ENCODE measurements around the gene TTI1. TPM values are rescaled to one million over a fixed set of nuclear protein-coding genes. Genes with fewer than 3 reads are reported as not detected.
"Not testable (repeated sequence)": the region's sequence is repeated elsewhere in the genome, so short reads cannot be mapped to it uniquely, and the experiment has no call there.

TTI1 gene
- total RNA-seq, 2 donors from 2014 or later: 14.8 to 26.2 TPM

DNA sequence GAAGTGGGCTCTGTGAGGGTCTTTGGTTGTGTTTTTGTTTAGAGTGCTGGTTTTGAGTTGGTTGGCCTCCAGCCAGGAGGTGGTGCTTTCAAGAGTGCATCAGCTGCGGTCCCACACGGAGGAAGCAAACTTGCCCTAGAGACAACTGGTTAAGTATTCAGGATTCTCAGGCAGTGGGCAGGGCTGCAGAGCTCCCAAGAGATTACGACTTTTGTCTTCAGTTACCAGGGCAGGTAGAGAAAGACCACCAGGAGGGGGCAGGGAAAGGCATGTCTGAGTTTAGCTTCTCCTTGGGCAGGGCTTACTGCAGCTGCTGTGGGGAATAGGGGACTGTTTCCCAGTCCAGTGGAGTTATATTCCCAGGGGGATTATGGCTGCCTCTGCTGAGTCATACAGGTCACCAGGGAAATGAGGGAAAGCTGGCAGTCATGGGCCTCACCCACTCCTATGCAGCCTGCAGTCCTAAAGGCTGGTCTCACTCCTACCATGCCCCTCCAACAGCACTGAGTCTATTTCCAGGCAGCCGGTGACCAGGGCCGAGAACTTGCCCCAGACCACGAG is 64.3 kb downstream of the TTI1 start:
- no peak for DNase-seq (ENCODE audit: low spot score)
- TF ChIP-seq POLR2AphosphoS5 (IDR thresholded peaks at IDR 0.05) (no peak), POLR2A (IDR thresholded peaks at IDR 0.05) (no peak), CTCF (IDR thresholded peaks at IDR 0.05) (no peak)
- Histone ChIP-seq H3K4me3 (no peak overlapping the region), H3K27ac (no peak overlapping the region), H3K9me3 (no peaks in the 10 kb centered on the region), H3K27me3 (replicated peaks; ENCODE audit: insufficient read depth) (no peaks in the 10 kb centered on the region), H3K36me3 (no peaks in the 10 kb centered on the region), H3K4me1 (replicated peaks) (no peaks in the 10 kb centered on the region)
- WGBS: 73% methylated on average over 6 of the region's 6 CpGs
- intact Hi-C loops (cut with DNase I): no loop called here

DNA sequence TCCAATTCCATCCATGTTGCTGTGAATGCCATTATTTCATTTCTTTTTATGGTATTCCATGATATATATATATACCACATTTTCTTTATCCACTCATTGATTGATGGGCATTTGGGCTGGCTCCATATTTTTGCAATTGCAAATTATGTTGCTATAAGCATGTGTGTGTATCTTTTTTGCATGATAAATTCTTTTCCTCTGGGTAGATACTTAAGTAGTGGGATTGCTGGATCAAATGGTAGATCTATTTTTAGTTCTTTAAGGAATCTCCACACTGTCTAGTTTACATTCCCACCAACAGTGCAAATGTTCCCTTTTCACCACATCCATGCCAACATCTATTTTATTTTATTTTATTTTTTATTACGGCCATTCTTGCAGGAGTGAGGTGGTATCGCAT is 69.8 kb downstream of the TTI1 start:
- H3K27ac ChIP-seq; H3K4me3 ChIP-seq; H3K27me3 ChIP-seq (replicated peaks; ENCODE audit: insufficient read depth); H3K36me3 ChIP-seq; DNase-seq (ENCODE audit: low spot score); H3K9me3 ChIP-seq; H3K4me1 ChIP-seq (replicated peaks); intact Hi-C loops (cut with DNase I): not testable (repeated sequence)
- WGBS: 91% methylated on average over 2 of the region's 2 CpGs

- H3K4me3 ChIP-seq: no peak overlapping the region
- H3K27me3 ChIP-seq (replicated peaks; ENCODE audit: insufficient read depth): no peaks in the 10 kb centered on the region
- DNase-seq (ENCODE audit: low spot score): no peak
- WGBS: 53% methylated on average over 1 of the region's 1 CpG
- H3K27ac ChIP-seq: no peak overlapping the region
- no peaks in the 10 kb centered on the region for H3K4me1 ChIP-seq (replicated peaks)
- no peaks in the 10 kb centered on the region for H3K36me3 ChIP-seq
- TF ChIP-seq CTCF (IDR thresholded peaks at IDR 0.05): no peak
- TF ChIP-seq POLR2A (IDR thresholded peaks at IDR 0.05): no peak
- TF ChIP-seq POLR2AphosphoS5 (IDR thresholded peaks at IDR 0.05): no peak
- intact Hi-C loops (cut with DNase I): no loop called here
- H3K9me3 ChIP-seq: no peaks in the 10 kb centered on the region
These were observed 72.2 kb downstream of the TTI1 start for GRCh38 chr20:37961066-37961465.

GRCh38 chr20:37958856-37959520 is 74.3 kb downstream of the TTI1 start:
- H3K27ac ChIP-seq: no peak overlapping the region
- no peaks in the 10 kb centered on the region for H3K36me3 ChIP-seq
- 73% methylated on average over 2 of the region's 2 CpGs for WGBS
- H3K27me3 ChIP-seq (replicated peaks; ENCODE audit: insufficient read depth): no peaks in the 10 kb centered on the region
- H3K4me3 ChIP-seq: no peak overlapping the region
- no peaks in the 10 kb centered on the region for H3K4me1 ChIP-seq (replicated peaks)
- H3K9me3 ChIP-seq: no peaks in the 10 kb centered on the region
- intact Hi-C loops (cut with DNase I): no loop called here
- no peak for DNase-seq (ENCODE audit: low spot score)
- TF ChIP-seq POLR2A (IDR thresholded peaks at IDR 0.05) (no peak), POLR2AphosphoS5 (IDR thresholded peaks at IDR 0.05) (no peak), CTCF (IDR thresholded peaks at IDR 0.05) (no peak)

- intact Hi-C loops (cut with DNase I): no loop called here
- Histone ChIP-seq H3K27me3 (replicated peaks; ENCODE audit: insufficient read depth) (no peaks in the 10 kb centered on the region), H3K36me3 (no peaks in the 10 kb centered on the region), H3K9me3 (no peaks in the 10 kb centered on the region), H3K27ac (no peak overlapping the region), H3K4me1 (replicated peaks) (no peaks in the 10 kb centered on the region), H3K4me3 (no peak overlapping the region)
- WGBS: 14% methylated on average over 3 of the region's 3 CpGs
- peak; percentile 39 for DNase-seq (ENCODE audit: low spot score)
- TF ChIP-seq POLR2A (IDR thresholded peaks at IDR 0.05) (no peak), POLR2AphosphoS5 (IDR thresholded peaks at IDR 0.05) (peak; percentile 50)
These were observed 77.1 kb downstream of the TTI1 start for GRCh38 chr20:37956107-37956585.

GRCh38 chr20:37955511-37955910 is 77.7 kb downstream of the TTI1 start:
- intact Hi-C loops (cut with DNase I): no loop called here
- Histone ChIP-seq H3K27ac (no peak overlapping the region), H3K4me3 (no peak overlapping the region), H3K9me3 (no peaks in the 10 kb centered on the region), H3K36me3 (no peaks in the 10 kb centered on the region), H3K27me3 (replicated peaks; ENCODE audit: insufficient read depth) (no peaks in the 10 kb centered on the region), H3K4me1 (replicated peaks) (no peaks in the 10 kb centered on the region)
- DNase-seq (ENCODE audit: low spot score): no peak
- 88% methylated on average over 7 of the region's 7 CpGs for WGBS
- TF ChIP-seq CTCF (IDR thresholded peaks at IDR 0.05): no peak
- TF ChIP-seq POLR2AphosphoS5 (IDR thresholded peaks at IDR 0.05): no peak
- no peak for TF ChIP-seq POLR2A (IDR thresholded peaks at IDR 0.05)

Measured in prostate gland (tissue), 2 donors.